H1 (cell line): ENCODE data around the gene HS3ST6. TPM values are rescaled to one million over a fixed set of nuclear protein-coding genes. Genes with fewer than 3 reads are reported as not detected.

ENCODE experiments used
- CTCF ChIA-PET: fragments of 300-600 bp; sonication (Branson Sonifier 250); formaldehyde crosslinking; loops from one replicate; lab custom pipeline; 2021; ENCODE audit not compliant: partially characterized antibody; lab: Charles Lee
- POLR2A ChIA-PET: fragments of 300-600 bp; sonication (Branson Sonifier 250); formaldehyde crosslinking; loops from one replicate; lab custom pipeline; 2021; ENCODE audit warnings: inconsistent platforms; ENCODE audit not compliant: partially characterized antibody; lab: Charles Lee
- DNase-seq, 2 experiments: peaks; one replicate each; pipeline versions ENCODE4 v3.0.0 to v3.0.0-alpha.2; 2010 to 2022; ENCODE audit warnings: low spot score in 2 of 2, low read depth in 1 of 2, mixed read lengths in 1 of 2
- FAIRE-seq: peaks from 2 replicates; lab custom pipeline; 2011; peaks lifted over from hg19 to GRCh38; lab: Jason Lieb, UNC
- H2AFZ ChIP-seq: 2 replicates; pipeline ENCODE4 v1.8.1; 2012; ENCODE audit warnings: low read length, inconsistent platforms
- H2AK5ac ChIP-seq: 2 replicates; pipeline ENCODE4 v1.6.1; 2013; ENCODE audit warnings: low read depth, low read length
- H2BK120ac ChIP-seq: replicated peaks from 2 replicates; pipeline ENCODE3; 2013; ENCODE audit warnings: low read depth, low read length, inconsistent platforms
- H2BK12ac ChIP-seq: 2 replicates; pipeline ENCODE4 v1.6.1; 2013; ENCODE audit warnings: low read depth, low read length
- H2BK15ac ChIP-seq: 2 replicates; pipeline ENCODE4 v1.6.1; 2013; ENCODE audit warnings: low read length
- H2BK20ac ChIP-seq: 2 replicates; pipeline ENCODE4 v1.6.1; 2013; ENCODE audit warnings: low read length
- H2BK5ac ChIP-seq: 2 replicates; pipeline ENCODE4 v1.6.1; 2013; ENCODE audit warnings: low read depth, low read length
- H3K14ac ChIP-seq: 2 replicates; pipeline ENCODE4 v1.6.1; 2013; ENCODE audit warnings: inconsistent platforms; ENCODE audit not compliant: insufficient read length
- H3K18ac ChIP-seq: 2 replicates; pipeline ENCODE4 v1.6.1; 2013; ENCODE audit warnings: low read length; ENCODE audit errors: extremely low read depth
- H3K23ac ChIP-seq: 2 replicates; pipeline ENCODE4 v1.6.1; 2013; ENCODE audit warnings: inconsistent platforms; ENCODE audit not compliant: insufficient read length
- H3K23me2 ChIP-seq: 2 replicates; pipeline ENCODE4 v1.6.1; 2013; ENCODE audit warnings: low read depth, low read length
- H3K27ac ChIP-seq: 2 replicates; pipeline ENCODE4 v1.6.1; 2011; ENCODE audit warnings: low read depth, low read length, inconsistent platforms
- H3K27me3 ChIP-seq, 4 experiments: replicated peaks in 1 of 4; 1 replicate in 1 of 4; 2 replicates in 3 of 4; pipeline versions ENCODE4 v1.6.1 to v1.8.1; 2011 to 2013; ENCODE audit warnings: low read length in 3 of 4, mild to moderate bottlenecking in 3 of 4, inconsistent platforms in 2 of 4, mixed read lengths in 2 of 4, moderate library complexity in 1 of 4; ENCODE audit not compliant: control insufficient read depth in 3 of 4, insufficient read depth in 3 of 4; ENCODE audit errors: extremely low read depth in 1 of 4
- H3K36me3 ChIP-seq, 4 experiments: 2 replicates each; pipeline versions ENCODE4 v1.6.1 to v1.8.1; 2011 to 2013; ENCODE audit warnings: mild to moderate bottlenecking in 4 of 4, low read length in 3 of 4, moderate library complexity in 2 of 4, control low read depth in 1 of 4, inconsistent platforms in 1 of 4; ENCODE audit not compliant: insufficient read depth in 4 of 4, control insufficient read depth in 2 of 4
- H3K4ac ChIP-seq: replicated peaks from 2 replicates; pipeline ENCODE3; 2013; ENCODE audit warnings: low read length, low read depth, mixed read lengths, inconsistent platforms; ENCODE audit not compliant: insufficient read length
- H3K4me1 ChIP-seq, 4 experiments: replicated peaks in 1 of 4; 1 replicate in 1 of 4; 2 replicates in 3 of 4; pipeline versions ENCODE4 v1.6.1 to v1.8.1; 2011 to 2013; ENCODE audit warnings: low read length in 3 of 4, inconsistent platforms in 2 of 4, mixed read lengths in 1 of 4; ENCODE audit not compliant: insufficient read depth in 4 of 4, control insufficient read depth in 3 of 4
- H3K4me2 ChIP-seq, 2 experiments: 2 replicates each; pipeline versions ENCODE4 v1.6.1 to v1.8.1; 2011 to 2013; ENCODE audit warnings: low read depth in 2 of 2, low read length in 2 of 2, control low read depth in 1 of 2, inconsistent platforms in 1 of 2, mild to moderate bottlenecking in 1 of 2; ENCODE audit not compliant: insufficient read depth in 1 of 2
- H3K4me3 ChIP-seq, 4 experiments: fragments of 200-600, 300-600 bp in 1 of 4; sonication (generic), shearing (Covaris generic), sonication (Bioruptor Twin) in 1 of 4; 2 replicates each; pipeline versions ENCODE4 v1.5.1 to v1.8.1; 2011 to 2016; ENCODE audit warnings: low read length in 4 of 4, low read depth in 3 of 4, control low read depth in 2 of 4, inconsistent platforms in 2 of 4, mild to moderate bottlenecking in 2 of 4, mixed read lengths in 1 of 4, moderate library complexity in 1 of 4; ENCODE audit not compliant: insufficient read depth in 2 of 4; ENCODE audit errors: extremely low read depth in 1 of 4
- H3K56ac ChIP-seq: replicated peaks from 2 replicates; pipeline ENCODE3; 2013; ENCODE audit warnings: low read depth, mild to moderate bottlenecking, mixed read lengths, low read length, inconsistent platforms; ENCODE audit not compliant: insufficient read length
- H3K79me1 ChIP-seq: 2 replicates; pipeline ENCODE4 v1.6.1; 2013; ENCODE audit warnings: low read depth, low read length, control low read depth
- H3K79me2 ChIP-seq, 2 experiments: 2 replicates each; pipeline versions ENCODE4 v1.6.1 to v1.8.1; 2012 to 2013; ENCODE audit warnings: low read length in 2 of 2, mild to moderate bottlenecking in 2 of 2, inconsistent platforms in 1 of 2; ENCODE audit not compliant: insufficient read depth in 2 of 2, control insufficient read depth in 1 of 2
- H3K9ac ChIP-seq, 4 experiments: replicated peaks in 1 of 4; 1 replicate in 1 of 4; 2 replicates in 3 of 4; pipeline versions ENCODE4 v1.6.1 to v1.8.1; 2011 to 2013; ENCODE audit warnings: low read depth in 3 of 4, low read length in 3 of 4, control low read depth in 2 of 4, mild to moderate bottlenecking in 2 of 4, moderate library complexity in 2 of 4, inconsistent platforms in 1 of 4; ENCODE audit errors: extremely low read depth in 1 of 4
- H3K9me3 ChIP-seq, 2 experiments: 2 replicates each; pipeline versions ENCODE4 v1.6.1 to v1.8.1; 2012 to 2013; ENCODE audit warnings: mild to moderate bottlenecking in 2 of 2, moderate library complexity in 2 of 2, control low read depth in 1 of 2, inconsistent platforms in 1 of 2, low read depth in 1 of 2, low read length in 1 of 2, mixed read lengths in 1 of 2; ENCODE audit not compliant: insufficient read depth in 2 of 2
- H4K20me1 ChIP-seq, 2 experiments: replicated peaks in 1 of 2; 2 replicates each; pipeline versions ENCODE3 to v1.8.1; 2011 to 2013; ENCODE audit warnings: inconsistent platforms in 2 of 2, low read length in 2 of 2, mild to moderate bottlenecking in 1 of 2; ENCODE audit not compliant: insufficient read depth in 2 of 2, control insufficient read depth in 1 of 2
- H4K5ac ChIP-seq: 2 replicates; pipeline ENCODE4 v1.6.1; 2013; ENCODE audit warnings: low read length, low read depth, mixed read lengths, inconsistent platforms; ENCODE audit not compliant: insufficient read length
- H4K8ac ChIP-seq: 2 replicates; pipeline ENCODE4 v1.8.0; 2013; ENCODE audit warnings: mild to moderate bottlenecking, moderate library complexity, low read length, inconsistent platforms; ENCODE audit not compliant: insufficient read depth; ENCODE audit errors: extremely low read depth
- H4K91ac ChIP-seq: replicated peaks from 2 replicates; pipeline ENCODE3; 2013; ENCODE audit warnings: low read length, mixed read lengths, inconsistent platforms; ENCODE audit not compliant: insufficient read length
- BACH1 ChIP-seq: IDR thresholded peaks from 2 replicates; pipeline ENCODE4 v1.6.1; 2012; ENCODE audit warnings: low read length, improper control_type of control experiment
- CBX8 ChIP-seq: fragments of 300-800, 300-1000 bp; sonication (generic); IDR thresholded peaks from 2 replicates; pipeline ENCODE4 v1.7.1; 2016; ENCODE audit warnings: low read depth, low read length, borderline replicate concordance
- CEBPB ChIP-seq: IDR thresholded peaks from 2 replicates; pipeline ENCODE4 v1.6.1; 2012; ENCODE audit warnings: low read depth, low read length
- CHD1 ChIP-seq: IDR thresholded peaks from 2 replicates; pipeline ENCODE4 v1.6.1; 2012; ENCODE audit warnings: low read depth, low read length, improper control_type of control experiment
- CREB1 ChIP-seq: IDR thresholded peaks from 2 replicates; pipeline ENCODE4 v1.6.1; 2012; ENCODE audit warnings: inconsistent platforms
- CTCF ChIP-seq, 3 experiments: IDR thresholded peaks; 1 replicate in 2 of 3; 2 replicates in 1 of 3; pipeline versions ENCODE4 v1.5.1 to v1.6.1; 2011; ENCODE audit warnings: low read length in 3 of 3, mild to moderate bottlenecking in 3 of 3, inconsistent platforms in 2 of 3, low read depth in 1 of 3, moderate library complexity in 1 of 3; ENCODE audit not compliant: insufficient read depth in 1 of 3; ENCODE audit errors: control extremely low read depth in 1 of 3
- GABPA ChIP-seq: IDR thresholded peaks from 2 replicates; pipeline ENCODE4 v1.6.1; 2011; ENCODE audit warnings: mild to moderate bottlenecking, low read length, moderate library complexity, borderline replicate concordance; ENCODE audit not compliant: insufficient read depth
- HDAC6 ChIP-seq: IDR thresholded peaks from one replicate; pipeline ENCODE4 v1.7.1; 2012; ENCODE audit warnings: low read depth, mild to moderate bottlenecking, inconsistent platforms, low read length, moderate library complexity
- KDM4A ChIP-seq: IDR thresholded peaks from one replicate; pipeline ENCODE4 v1.7.1; 2012; ENCODE audit warnings: low read depth, mild to moderate bottlenecking, moderate library complexity, low read length, inconsistent platforms; ENCODE audit not compliant: severe bottlenecking
- NANOG ChIP-seq: IDR thresholded peaks from 2 replicates; pipeline ENCODE4 v1.6.1; 2011; ENCODE audit warnings: low read length, low read depth, mild to moderate bottlenecking, inconsistent platforms; ENCODE audit not compliant: insufficient read depth, poor library complexity, severe bottlenecking
- WGBS, 2 experiments: shearing (Covaris generic) in 1 of 2; methylation state at CpG; one replicate each; pipeline versions ENCODE4 v1.1.6 to v1.1.7; 2013 to 2015; ENCODE audit warnings: low lambda C conversion rate in 2 of 2, mixed read lengths in 2 of 2, inconsistent platforms in 1 of 2, low coverage in 1 of 2, missing lambda C conversion rate in 1 of 2; ENCODE audit not compliant: insufficient replicate concordance in 2 of 2, insufficient coverage in 1 of 2, insufficient read length in 1 of 2; ENCODE audit errors: extremely low coverage in 1 of 2, missing lambda C conversion rate in 1 of 2; 5-methylcytosine and 5-hydroxymethylcytosine counted together
- polyA plus RNA-seq, 7 experiments: library from polyadenylated mRNA; depleted of rRNA in 3 of 7; stranded (reverse) in 5 of 7; unstranded in 2 of 7; fragments of >200 nt in 5 of 7; fragments of 200-250 nt in 2 of 7; gene quantifications; 1 replicate in 5 of 7; 2 replicates in 1 of 7; 4 replicates in 1 of 7; pipeline versions ENCODE4 v1.2.1 to v1.2.3, GENCODE V29; 2011 to 2013; ENCODE audit warnings: missing spikeins in 2 of 7, mixed read lengths in 2 of 7
- total RNA-seq: library from RNA; stranded (reverse); fragmentation: NEBNext Ultra II Directional; extraction: Animal tissue kit (Norgen Biotek cat#: 25700); gene quantifications from 2 replicates; pipeline ENCODE4 v1.2.1, GENCODE V29; 2021

The HS3ST6 gene
- total and polyA plus RNA-seq, 2 of the 8 experiments (the other 6 are each of a cell fraction or from before 2014, with no cell fraction given) = 0.36 to 0.39 TPM

GRCh38 chr16:1895949-1896675 is 22.1 kb downstream of the HS3ST6 start:
- no peak overlapping the region for H3K27ac ChIP-seq
- H2BK12ac ChIP-seq = no peak overlapping the region
- H2AK5ac ChIP-seq = no peak overlapping the region
- H4K20me1 ChIP-seq = no peaks in the 10 kb centered on the region
- no peak overlapping the region for H3K23ac ChIP-seq
- no peak overlapping the region for H3K56ac ChIP-seq
- no peaks in the 10 kb centered on the region for H3K9me3 ChIP-seq
- no peak overlapping the region for H3K4ac ChIP-seq
- H3K14ac ChIP-seq = no peak overlapping the region
- no peak overlapping the region for H2BK15ac ChIP-seq
- H3K79me1 ChIP-seq = no peaks in the 10 kb centered on the region
- no peak for FAIRE-seq
- POLR2A ChIA-PET = interaction anchor here (1.1 kb wide), 1 partner anchor 11 kb away, joined by 3 read pairs; no protein-coding TSS in a partner anchor
- no peak overlapping the region for H2AFZ ChIP-seq
- H3K79me2 ChIP-seq = no peaks in the 10 kb centered on the region
- 86% methylated on average over 24 of the region's 27 CpGs; no CpG with 5 or more reads in 1 of the 2 experiments for WGBS, 2 experiments
- no peak overlapping the region for H3K4me2 ChIP-seq
- H2BK120ac ChIP-seq = no peak overlapping the region
- no peak overlapping the region; the same call in 1 of the 2 replicates for H4K8ac ChIP-seq
- H2BK20ac ChIP-seq = no peak overlapping the region
- no peak overlapping the region for H3K18ac ChIP-seq
- H4K5ac ChIP-seq = no peak overlapping the region
- DNase-seq = no peak
- H3K4me3 ChIP-seq = no peak overlapping the region
- H3K9ac ChIP-seq = no peak overlapping the region
- H3K23me2 ChIP-seq = no peaks in the 10 kb centered on the region
- no peaks in the 10 kb centered on the region for H3K36me3 ChIP-seq
- no peaks in the 10 kb centered on the region for H3K4me1 ChIP-seq
- no peak overlapping the region for H2BK5ac ChIP-seq
- CTCF ChIA-PET = interaction anchor here (0.7 to 2.1 kb wide), 3 partner anchors 10 to 32 kb away, joined by 4 to 9 read pairs (median 5); no protein-coding TSS in a partner anchor
- no peak overlapping the region for H4K91ac ChIP-seq
- H3K27me3 ChIP-seq = peaks cover 0 to 2% (median 0%) of the 10 kb centered on the region in 4 experiments; a peak in 1 of 7 replicates
- TF ChIP-seq BACH1 (no peak), CBX8 (no peak), CTCF (IDR thresholded peaks at IDR 0.05; ENCODE audit: control extremely low read depth in 1 of 3, insufficient read depth in 1 of 3, low read depth in 1 of 3, low read length in 3 of 3) (no peak), KDM4A (no peak), HDAC6 (no peak), NANOG (no peak), CHD1 (no peak), CEBPB (no peak), CREB1 (no peak), GABPA (no peak)
